ENCODE data around the gene IRGC.

The IRGC gene

GRCh38 chr19:43690890-43691289 lies 25.0 kb upstream of the IRGC start:
- in situ Hi-C loops (cut with MboI; ENCODE audit: low sequenced_read_pairs) = no loop called here

GRCh38 chr19:43691755-43692154 lies 24.1 kb upstream of the IRGC start:
- in situ Hi-C loops (cut with MboI; ENCODE audit: low sequenced_read_pairs) = no loop called here

- in situ Hi-C loops (cut with MboI; ENCODE audit: low sequenced_read_pairs) = no loop called here
These were observed 23.5 kb upstream of the IRGC start for GRCh38 chr19:43692385-43692784.

- in situ Hi-C loops (cut with MboI; ENCODE audit: low sequenced_read_pairs) = no loop called here
These were observed 23.0 kb upstream of the IRGC start for GRCh38 chr19:43692877-43693276.

- in situ Hi-C loops (cut with MboI; ENCODE audit: low sequenced_read_pairs) = no loop called here
These were observed 21.3 kb upstream of the IRGC start for GRCh38 chr19:43694553-43694952.

- in situ Hi-C loops (cut with MboI; ENCODE audit: low sequenced_read_pairs) = no loop called here
These were observed 19.7 kb upstream of the IRGC start for GRCh38 chr19:43695985-43696704.

GRCh38 chr19:43697295-43697694 lies 18.6 kb upstream of the IRGC start:
- in situ Hi-C loops (cut with MboI; ENCODE audit: low sequenced_read_pairs) = no loop called here

GRCh38 chr19:43699506-43700394 lies 16.1 kb upstream of the IRGC start:
- in situ Hi-C loops (cut with MboI; ENCODE audit: low sequenced_read_pairs) = no loop called here

GRCh38 chr19:43700395-43701000 lies 15.4 kb upstream of the IRGC start:
- in situ Hi-C loops (cut with MboI; ENCODE audit: low sequenced_read_pairs) = no loop called here

GRCh38 chr19:43704002-43704705 lies 11.7 kb upstream of the IRGC start:
- in situ Hi-C loops (cut with MboI; ENCODE audit: low sequenced_read_pairs) = no loop called here

GRCh38 chr19:43705729-43706128 lies 10.1 kb upstream of the IRGC start:
- in situ Hi-C loops (cut with MboI; ENCODE audit: low sequenced_read_pairs) = no loop called here

GRCh38 chr19:43707158-43707712 lies 8.6 kb upstream of the IRGC start:
- in situ Hi-C loops (cut with MboI; ENCODE audit: low sequenced_read_pairs) = no loop called here

GRCh38 chr19:43708716-43709115 lies 7.2 kb upstream of the IRGC start:
- in situ Hi-C loops (cut with MboI; ENCODE audit: low sequenced_read_pairs) = no loop called here

- in situ Hi-C loops (cut with MboI; ENCODE audit: low sequenced_read_pairs) = no loop called here
These were observed 4.0 kb upstream of the IRGC start for GRCh38 chr19:43711751-43712355.

GRCh38 chr19:43713208-43713607 lies 2.7 kb upstream of the IRGC start:
- in situ Hi-C loops (cut with MboI; ENCODE audit: low sequenced_read_pairs) = no loop called here

- in situ Hi-C loops (cut with MboI; ENCODE audit: low sequenced_read_pairs) = no loop called here
These were observed 2.9 kb downstream of the IRGC start for GRCh38 chr19:43718627-43719377.

GRCh38 chr19:43719378-43719868 lies 3.5 kb downstream of the IRGC start:
- in situ Hi-C loops (cut with MboI; ENCODE audit: low sequenced_read_pairs) = no loop called here

GRCh38 chr19:43719918-43720317 lies 4.0 kb downstream of the IRGC start:
- in situ Hi-C loops (cut with MboI; ENCODE audit: low sequenced_read_pairs) = no loop called here

GRCh38 chr19:43720936-43721335 lies 5.1 kb downstream of the IRGC start:
- in situ Hi-C loops (cut with MboI; ENCODE audit: low sequenced_read_pairs) = no loop called here

Measured in HL-60/S4 treated with retinoic acid at 250 ng/mL for 4 days and 3 days (cell line).